HG02852 (cell line): ENCODE measurements around the gene HOXB2.

Experiments used
- ATAC-seq: cut with Tn5 transposase; IDR thresholded peaks from one replicate; pipeline ENCODE4 v1.9.1; 2021; ENCODE audit warnings: mild to moderate bottlenecking, moderate library complexity; ENCODE audit not compliant: unreplicated experiment

HOXB2 gene

GRCh38 chr17:48579471-48579759 is 34.5 kb upstream of the HOXB2 start:
- no peak for ATAC-seq

- ATAC-seq, result peak; percentile 35
Observed at GRCh38 chr17:48578616-48579470, 33.9 kb upstream of the HOXB2 start.

- peak; percentile 52 for ATAC-seq
Observed at GRCh38 chr17:48577946-48578615, 33.2 kb upstream of the HOXB2 start, which contains the start of gene HOXB4. TSS of gene HOXB4 (minus strand) at chr17:48578350. CDS start at chr17:48578319, 31 bp downstream.

GRCh38 chr17:48577330-48577945 is 32.5 kb upstream of the HOXB2 start:
- ATAC-seq, result no peak

GRCh38 chr17:48576479-48577309 is 31.8 kb upstream of the HOXB2 start:
- ATAC-seq, result no peak

- ATAC-seq, result no peak
Observed at GRCh38 chr17:48575673-48576478, 31.0 kb upstream of the HOXB2 start.

- no peak for ATAC-seq
Observed at GRCh38 chr17:48575066-48575582, 30.2 kb upstream of the HOXB2 start.

GRCh38 chr17:48574505-48575065 is 29.7 kb upstream of the HOXB2 start:
- ATAC-seq, result no peak

- ATAC-seq, result no peak
Observed at GRCh38 chr17:48571826-48572417, 27.0 kb upstream of the HOXB2 start.

GRCh38 chr17:48571024-48571818 is 26.3 kb upstream of the HOXB2 start:
- ATAC-seq, result no peak

GRCh38 chr17:48570325-48571023 is 25.6 kb upstream of the HOXB2 start:
- no peak for ATAC-seq

GRCh38 chr17:48569674-48570324 is 24.9 kb upstream of the HOXB2 start:
- no peak for ATAC-seq

- no peak for ATAC-seq
Observed at GRCh38 chr17:48569240-48569582, 24.3 kb upstream of the HOXB2 start.

GRCh38 chr17:48568499-48569239 is 23.8 kb upstream of the HOXB2 start:
- no peak for ATAC-seq

GRCh38 chr17:48567646-48568354 is 22.9 kb upstream of the HOXB2 start:
- ATAC-seq, result no peak

GRCh38 chr17:48567209-48567608 is 22.3 kb upstream of the HOXB2 start:
- no peak for ATAC-seq
